ENCODE results near the gene C1QTNF7.
A peak's percentile ranks its signal among the peaks of the same experiment; 100 is the strongest.

Gene C1QTNF7

GRCh38 chr4:15414551-15415091 lies 13.2 kb upstream of the C1QTNF7 start:
- DNase-seq: no peak

- DNase-seq: no peak
Observed at GRCh38 chr4:15416357-15417232, 11.2 kb upstream of the C1QTNF7 start.

DNA sequence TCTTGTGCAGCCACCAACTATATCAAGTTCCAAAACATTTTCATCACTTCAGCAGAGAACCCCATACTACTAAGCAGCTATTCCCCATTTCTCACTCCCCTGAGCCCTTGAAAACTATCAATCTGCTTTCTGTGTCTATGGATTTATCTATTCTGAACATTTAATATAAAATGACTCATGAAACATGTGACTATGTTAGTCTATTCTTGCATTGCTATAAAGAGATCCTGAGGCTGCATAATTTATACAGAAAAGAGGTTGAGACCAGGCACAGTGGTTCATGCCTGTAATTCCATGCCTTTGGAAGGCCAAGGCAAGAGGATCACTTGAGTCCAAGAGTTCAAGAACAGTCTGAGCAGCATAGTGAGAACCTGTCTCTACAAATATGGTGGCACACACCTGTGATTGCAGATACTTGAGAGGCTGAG lies 10.6 kb upstream of the C1QTNF7 start:
- no peak for DNase-seq

- DNase-seq: no peak
Observed at GRCh38 chr4:15418956-15419355, 8.9 kb upstream of the C1QTNF7 start.

GRCh38 chr4:15420642-15421041 lies 7.2 kb upstream of the C1QTNF7 start:
- no peak for DNase-seq

- DNase-seq: no peak
Observed at GRCh38 chr4:15423285-15423711, 4.5 kb upstream of the C1QTNF7 start.

GRCh38 chr4:15425520-15425919 lies 2.3 kb upstream of the C1QTNF7 start:
- no peak for DNase-seq

GRCh38 chr4:15427161-15427560 lies 672 bp upstream of the C1QTNF7 start:
- DNase-seq: no peak

DNA sequence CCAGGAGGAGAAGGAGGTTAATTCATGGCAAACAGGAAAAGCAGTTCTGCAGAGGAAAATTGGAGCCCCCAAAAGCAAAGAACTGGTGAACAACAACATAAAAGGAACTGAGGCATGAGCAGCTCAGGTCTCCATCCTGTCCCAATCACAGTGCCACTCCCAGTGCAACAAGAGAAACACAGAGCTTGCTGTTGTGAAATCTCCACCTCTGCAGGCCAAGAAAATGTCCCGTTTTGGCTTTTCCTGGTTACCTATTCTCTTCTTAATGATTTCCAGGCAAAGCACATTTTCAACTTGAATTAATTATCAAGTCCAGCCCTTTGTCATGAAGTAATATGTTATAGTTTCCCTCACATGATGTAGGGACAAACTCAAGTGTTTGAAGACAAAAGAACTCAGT lies 778 bp downstream of the C1QTNF7 start:
- DNase-seq: no peak

DNA sequence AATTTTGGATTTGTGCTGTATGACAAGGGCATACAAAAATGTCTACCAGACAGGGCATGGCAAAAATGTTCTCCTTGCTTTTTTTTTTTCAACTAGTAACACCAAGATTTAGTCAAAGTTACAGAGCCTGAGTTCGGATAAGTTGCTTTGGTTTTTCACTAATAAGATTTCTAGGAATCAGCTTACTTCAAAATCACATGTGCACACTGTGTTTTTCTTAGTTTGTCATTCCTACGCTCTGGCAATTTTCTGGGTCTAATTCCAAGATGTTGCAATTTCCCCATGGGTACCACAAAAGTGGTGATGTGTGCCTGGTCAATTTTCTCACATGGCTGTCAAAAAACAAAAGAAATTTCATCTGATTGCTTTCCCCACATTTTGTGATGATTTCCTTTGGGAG lies 6.3 kb downstream of the C1QTNF7 start:
- DNase-seq: no peak

- no peak for DNase-seq
Observed at GRCh38 chr4:15434676-15435075, 6.8 kb downstream of the C1QTNF7 start.

GRCh38 chr4:15436513-15436912 lies 8.7 kb downstream of the C1QTNF7 start:
- DNase-seq: no peak

DNA sequence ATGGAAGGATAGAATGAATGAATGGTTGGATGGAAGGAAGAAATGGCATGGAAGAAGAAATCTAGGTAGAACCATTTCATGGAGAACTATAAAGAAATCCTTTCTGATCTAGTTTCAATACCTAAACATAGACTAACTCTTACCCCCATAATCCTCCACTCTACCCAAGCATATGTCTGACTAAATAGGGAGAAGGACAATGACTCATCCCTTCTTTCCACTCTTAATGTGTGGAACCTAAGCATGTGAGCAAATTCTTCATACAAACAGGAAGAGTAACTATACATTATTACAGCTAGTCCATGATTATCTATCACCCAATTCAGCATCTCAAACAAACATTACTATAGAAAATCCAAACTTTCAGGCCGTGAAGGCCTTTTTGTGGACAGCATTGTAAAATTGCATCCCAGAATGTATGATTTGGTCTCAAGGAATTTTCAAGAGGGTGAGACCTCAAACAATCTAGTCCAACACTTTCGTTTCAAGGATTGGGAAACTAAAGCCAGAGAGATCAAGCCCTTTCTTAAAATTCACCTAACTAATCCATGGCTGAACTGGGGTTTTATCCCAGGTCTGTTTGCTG lies 11.2 kb downstream of the C1QTNF7 start:
- DNase-seq: no peak

DNA sequence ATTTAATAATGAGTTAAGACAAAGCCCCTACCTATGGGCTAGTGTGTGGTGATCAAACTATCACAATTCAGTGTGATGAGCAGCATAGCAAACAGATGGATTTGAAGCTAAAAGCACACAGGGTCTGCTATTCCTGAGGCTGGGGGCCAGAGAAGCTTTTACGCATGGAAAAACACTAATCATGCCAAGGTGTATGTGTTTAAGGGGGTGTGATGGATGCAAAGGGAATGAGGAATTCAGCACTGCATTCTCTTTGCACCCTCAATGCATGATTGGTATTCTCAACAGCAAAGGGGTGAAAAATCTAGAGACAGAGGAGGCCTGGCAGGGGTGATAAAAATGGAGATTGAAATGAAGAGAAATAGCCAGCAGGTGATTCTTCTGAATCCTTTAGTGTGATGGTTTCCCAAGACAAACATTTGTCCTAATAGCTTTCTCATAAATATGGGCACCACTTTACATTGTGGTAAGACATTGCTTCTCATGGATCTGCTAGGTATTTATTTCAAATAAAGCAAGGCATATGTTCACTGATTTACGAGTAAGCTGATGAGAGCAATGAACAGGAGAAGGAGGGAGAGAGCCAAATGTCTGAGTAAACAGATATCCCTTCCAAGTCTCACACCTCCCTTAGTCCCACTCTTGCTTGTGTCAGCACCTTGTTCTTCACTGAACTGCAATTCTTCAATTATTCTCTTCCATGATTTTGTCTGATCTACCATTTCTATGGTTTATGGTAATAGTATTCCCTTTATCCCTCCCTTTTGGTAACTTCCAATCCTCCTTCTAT lies 15.7 kb downstream of the C1QTNF7 start:
- no peak for DNase-seq

GRCh38 chr4:15444276-15444675 lies 16.4 kb downstream of the C1QTNF7 start:
- DNase-seq: no peak

DNA sequence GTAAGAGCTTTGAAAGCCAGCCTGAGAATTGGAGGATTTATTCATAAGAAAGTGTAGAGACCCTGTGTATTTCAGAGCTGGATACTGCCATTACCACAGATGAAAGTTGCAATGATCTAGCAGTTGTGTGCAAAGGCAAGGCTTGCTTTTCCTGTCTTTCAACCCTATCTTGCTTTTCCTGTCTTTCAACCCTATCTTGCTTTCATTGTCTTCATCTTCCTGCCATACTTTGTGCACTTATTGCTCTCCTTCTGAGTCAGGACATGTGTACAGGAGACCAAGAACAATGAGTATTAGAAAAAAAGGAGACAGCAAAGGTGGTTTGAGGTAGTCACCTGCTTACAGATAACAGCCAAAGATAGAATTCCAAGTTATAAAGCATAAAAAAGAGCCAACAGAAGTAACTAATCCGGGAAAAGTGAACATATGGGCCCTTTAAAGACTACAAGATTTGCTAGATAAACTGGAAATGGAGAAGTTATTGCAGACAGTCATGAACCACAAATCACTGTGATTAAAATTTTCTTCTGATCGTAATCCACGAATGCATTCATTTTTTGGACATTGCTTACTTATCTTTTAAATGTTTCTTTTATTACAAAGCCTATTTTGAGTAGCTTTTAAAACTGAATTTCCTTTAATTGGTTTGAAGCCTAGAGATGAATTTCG lies 17.2 kb downstream of the C1QTNF7 start:
- no peak for DNase-seq

DNA sequence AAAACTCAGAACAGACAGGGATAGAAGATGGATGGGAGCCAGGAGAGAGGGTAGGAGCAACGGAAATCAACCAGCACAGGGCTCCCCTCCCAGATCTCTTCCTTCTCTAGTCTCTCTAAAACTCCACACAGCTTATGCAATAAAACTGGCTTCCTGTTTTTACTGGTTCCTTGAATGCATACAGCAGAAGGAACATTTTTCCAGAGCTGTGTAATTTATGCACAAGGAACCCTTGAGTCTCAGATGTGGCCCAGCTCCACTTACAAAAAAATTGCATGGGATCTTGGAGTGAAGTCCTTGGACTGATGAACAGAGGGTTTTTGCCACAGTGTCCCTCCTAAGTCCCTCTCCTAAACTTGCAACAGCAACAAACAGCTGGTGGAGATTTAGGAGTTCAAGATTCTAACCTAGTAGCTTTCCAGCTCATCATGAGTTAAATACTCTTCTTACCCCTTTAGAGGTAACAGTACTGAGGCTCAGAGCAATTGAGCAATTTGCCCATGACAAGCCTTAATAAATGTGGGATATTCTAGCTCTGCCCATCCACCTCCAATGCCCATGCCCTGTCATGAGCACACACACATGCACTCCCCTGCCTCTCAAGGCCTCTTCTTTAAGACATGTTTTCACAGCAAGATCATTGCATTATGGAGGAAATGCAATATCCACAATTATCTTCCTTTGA lies 23.5 kb downstream of the C1QTNF7 start:
- no peak for DNase-seq

GRCh38 chr4:15451866-15452765 lies 24.3 kb downstream of the C1QTNF7 start:
- no peak for DNase-seq

DNA sequence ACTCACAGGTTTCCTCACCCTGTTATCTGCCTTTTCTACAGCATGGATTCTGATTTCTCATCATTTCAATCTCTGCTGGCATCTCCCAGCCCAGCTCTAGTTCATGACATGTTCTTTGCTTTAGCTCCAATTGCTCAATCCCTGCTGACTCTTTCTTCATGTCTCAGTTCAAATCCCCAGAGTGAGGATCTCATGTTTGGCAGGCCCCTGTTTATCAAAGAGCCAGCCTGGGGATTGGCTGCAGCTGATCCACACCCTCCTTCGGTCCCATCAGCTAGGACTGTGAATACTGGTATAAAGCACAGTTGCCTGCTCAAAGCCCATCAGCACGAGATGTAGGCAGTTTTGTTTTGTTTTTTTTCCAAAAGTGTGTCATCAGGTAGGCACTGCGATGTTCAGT lies 27.5 kb downstream of the C1QTNF7 start:
- no peak for DNase-seq

DNA sequence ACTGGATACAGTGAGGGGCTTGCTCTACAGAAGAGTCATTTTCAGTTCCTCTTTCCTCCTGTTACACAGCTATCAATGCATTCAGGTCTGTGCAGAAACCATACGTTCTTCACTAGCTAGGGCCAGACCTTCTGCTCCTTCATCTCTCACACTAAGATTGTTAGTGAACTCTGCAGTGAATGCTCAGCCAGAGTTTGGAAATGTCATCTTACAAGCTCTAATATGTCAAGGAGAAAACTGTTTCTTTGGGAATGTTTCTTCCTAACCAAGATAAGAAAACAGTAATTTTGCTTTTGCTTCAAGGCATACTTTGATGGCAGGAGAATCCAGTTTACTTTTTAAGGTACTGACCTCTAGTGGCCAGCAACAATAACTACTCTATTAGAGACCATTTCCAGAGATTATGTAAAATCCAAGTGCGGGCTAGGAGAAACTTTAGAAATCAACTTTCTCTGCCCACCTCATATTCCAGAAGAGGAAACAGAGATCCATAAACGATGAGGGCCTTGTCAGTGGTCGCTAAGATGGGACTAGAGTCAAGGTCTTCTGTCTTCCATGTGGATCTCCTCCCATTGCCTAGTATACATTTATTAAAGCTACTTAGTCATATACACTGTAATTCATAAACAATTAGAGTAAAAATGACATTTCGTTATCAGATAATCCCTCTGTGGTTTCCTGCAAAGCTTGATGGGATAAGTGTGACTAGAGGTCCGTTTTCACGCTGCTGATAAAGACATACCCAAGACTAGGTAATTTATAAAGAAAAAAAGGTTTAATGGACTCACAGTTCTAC lies 29.8 kb downstream of the C1QTNF7 start:
- peak in 1 of 2 experiments; percentile 26 for DNase-seq
